GM18505 (cell line): ENCODE data around the gene SND1.

Source experiments
- ATAC-seq: cut with Tn5 transposase; IDR thresholded peaks from one replicate; pipeline ENCODE4 v1.9.1; 2021; ENCODE audit not compliant: unreplicated experiment
- POLR2A ChIP-seq: IDR thresholded peaks from 4 replicates; pipeline ENCODE4 v1.6.1; 2011; ENCODE audit warnings: borderline replicate concordance; ENCODE audit not compliant: insufficient read depth, insufficient read length; ENCODE audit errors: extremely low read depth

SND1 gene

DNA sequence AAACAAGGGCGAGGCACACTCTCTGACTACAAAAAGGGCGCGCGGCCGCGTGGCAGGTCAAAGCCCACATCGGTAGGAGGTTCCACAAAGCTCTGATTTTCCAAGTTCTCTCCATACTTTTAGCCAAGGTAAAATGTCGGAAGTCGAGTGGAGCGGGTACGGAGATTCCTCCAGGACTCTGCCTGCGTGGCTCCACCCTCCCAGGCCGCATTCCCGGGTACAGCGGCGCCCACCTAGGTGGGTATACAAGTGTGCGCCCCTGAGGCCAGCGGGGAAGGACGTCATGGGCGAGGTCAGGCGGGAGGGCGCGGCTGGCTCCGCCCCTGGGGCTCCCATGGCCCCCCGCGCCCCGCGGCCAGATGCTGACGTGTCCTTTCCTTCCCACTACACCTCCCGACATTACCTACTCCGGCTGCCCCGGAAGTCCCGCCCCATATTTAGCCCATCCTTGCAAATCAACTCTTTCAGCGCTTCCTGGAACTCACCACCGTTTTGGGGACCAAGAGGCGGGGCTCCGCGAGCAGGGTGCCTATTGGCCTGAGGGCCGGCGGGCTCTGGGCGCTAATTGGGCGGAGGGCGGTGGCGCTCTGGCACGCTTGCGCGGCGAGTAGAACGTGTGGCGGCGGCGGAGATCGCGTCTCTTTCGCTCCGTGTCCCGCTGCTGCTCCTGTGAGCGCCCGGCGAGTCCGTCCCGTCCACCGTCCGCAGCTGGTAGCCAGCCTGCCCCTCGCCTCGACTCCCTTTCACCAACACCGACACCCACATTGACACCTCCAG is at the start of gene SND1:
TSS of gene SND1 (plus strand) at position 639 of the 777 bp plus-strand sequence. CDS start 180 bp downstream, outside the sequence.
- TF ChIP-seq POLR2A = peak; percentile 94
- ATAC-seq = peak; percentile 91

- no peak for ATAC-seq
- TF ChIP-seq POLR2A = no peak
Measured at GRCh38 chr7:127608446-127608845, 43.5 kb upstream of the SND1 start.

GRCh38 chr7:127609297-127609696 is 42.7 kb upstream of the SND1 start:
- no peak for ATAC-seq
- TF ChIP-seq POLR2A = no peak

GRCh38 chr7:127612263-127612662 is 39.7 kb upstream of the SND1 start:
- no peak for ATAC-seq
- TF ChIP-seq POLR2A = no peak

- no peak for ATAC-seq
Measured at GRCh38 chr7:127616724-127617123, 35.3 kb upstream of the SND1 start.

GRCh38 chr7:127618042-127618441 is 34.0 kb upstream of the SND1 start, which contains the start of gene PAX4:
PAX4 (minus strand) TSS chr7:127618142; CDS start chr7:127615928, 2,214 bp downstream.
- no peak for TF ChIP-seq POLR2A
- no peak for ATAC-seq

More at GRCh38 chr7:127616724-127617123, 35.3 kb upstream of the SND1 start:
- TF ChIP-seq POLR2A = no peak

- no peak for TF ChIP-seq POLR2A
- ATAC-seq = no peak
Measured at GRCh38 chr7:127618775-127619174, 33.2 kb upstream of the SND1 start.

GRCh38 chr7:127619681-127620405 is 32.2 kb upstream of the SND1 start:
- ATAC-seq = no peak
- TF ChIP-seq POLR2A = no peak

- ATAC-seq = no peak
Measured at GRCh38 chr7:127620406-127621233, 31.4 kb upstream of the SND1 start.

GRCh38 chr7:127625331-127625730 is 26.7 kb upstream of the SND1 start:
- TF ChIP-seq POLR2A = no peak
- no peak for ATAC-seq

More at GRCh38 chr7:127620406-127621233, 31.4 kb upstream of the SND1 start:
- no peak for TF ChIP-seq POLR2A

DNA sequence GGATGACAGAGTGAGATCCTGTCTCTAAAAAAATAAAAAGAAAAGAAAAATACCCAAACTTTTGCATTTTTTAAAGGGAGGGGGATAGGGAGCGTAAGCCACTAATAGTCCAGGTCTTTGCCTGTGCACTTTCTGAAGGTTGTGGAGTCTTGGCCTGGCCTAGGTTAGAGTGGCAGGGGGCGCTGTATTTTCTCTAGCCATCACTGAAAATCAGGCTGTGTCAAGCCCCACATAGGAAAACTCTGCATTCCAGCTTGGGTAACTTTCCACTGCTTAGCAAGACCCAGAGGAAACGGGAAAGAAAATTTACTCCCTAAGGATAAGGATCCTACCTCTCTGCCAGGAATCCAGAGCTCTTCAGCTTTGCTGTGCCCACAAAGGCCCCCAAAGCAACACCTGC is 23.5 kb upstream of the SND1 start:
- no peak for TF ChIP-seq POLR2A
- no peak for ATAC-seq

DNA sequence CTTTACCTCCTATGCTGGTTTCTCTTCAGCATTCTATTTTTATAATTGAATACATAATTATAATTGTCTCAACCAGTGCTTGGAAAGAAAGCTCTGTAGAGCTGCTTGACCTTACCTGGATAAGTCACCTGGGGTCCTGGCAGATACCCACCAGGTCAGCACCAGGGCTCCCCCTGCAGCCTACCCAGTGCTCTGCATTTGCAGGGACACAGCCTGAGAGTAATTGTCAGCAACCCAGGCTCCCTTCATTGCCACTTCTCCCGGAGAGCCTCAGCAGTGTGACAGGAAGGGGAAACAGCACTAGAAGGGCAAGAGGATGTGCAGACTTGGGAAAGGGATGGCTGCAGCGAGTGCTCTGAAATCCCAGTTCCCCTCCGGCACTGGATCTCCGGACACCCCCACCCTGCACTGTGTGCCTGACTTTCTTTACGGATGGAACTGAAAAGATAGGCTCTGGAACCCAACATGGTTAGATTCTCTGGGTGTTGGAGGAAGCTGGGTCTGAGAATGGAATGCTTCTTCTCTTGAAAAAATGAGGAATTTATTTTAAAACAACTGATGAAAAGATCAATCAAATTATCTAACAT is 22.6 kb upstream of the SND1 start:
- no peak for TF ChIP-seq POLR2A

More for the DNA sequence above, 22.6 kb upstream of the SND1 start:
- ATAC-seq = peak; percentile 83
